HG03442 (cell line): ENCODE measurements around the gene SH3RF3.

ENCODE experiments used
- ATAC-seq: cut with Tn5 transposase; IDR thresholded peaks from one replicate; pipeline ENCODE4 v1.9.1; 2021; ENCODE audit warnings: mild to moderate bottlenecking, moderate library complexity; ENCODE audit not compliant: unreplicated experiment

Gene SH3RF3

GRCh38 chr2:109272461-109272860 is 143.5 kb downstream of the SH3RF3 start:
- ATAC-seq: no peak

DNA sequence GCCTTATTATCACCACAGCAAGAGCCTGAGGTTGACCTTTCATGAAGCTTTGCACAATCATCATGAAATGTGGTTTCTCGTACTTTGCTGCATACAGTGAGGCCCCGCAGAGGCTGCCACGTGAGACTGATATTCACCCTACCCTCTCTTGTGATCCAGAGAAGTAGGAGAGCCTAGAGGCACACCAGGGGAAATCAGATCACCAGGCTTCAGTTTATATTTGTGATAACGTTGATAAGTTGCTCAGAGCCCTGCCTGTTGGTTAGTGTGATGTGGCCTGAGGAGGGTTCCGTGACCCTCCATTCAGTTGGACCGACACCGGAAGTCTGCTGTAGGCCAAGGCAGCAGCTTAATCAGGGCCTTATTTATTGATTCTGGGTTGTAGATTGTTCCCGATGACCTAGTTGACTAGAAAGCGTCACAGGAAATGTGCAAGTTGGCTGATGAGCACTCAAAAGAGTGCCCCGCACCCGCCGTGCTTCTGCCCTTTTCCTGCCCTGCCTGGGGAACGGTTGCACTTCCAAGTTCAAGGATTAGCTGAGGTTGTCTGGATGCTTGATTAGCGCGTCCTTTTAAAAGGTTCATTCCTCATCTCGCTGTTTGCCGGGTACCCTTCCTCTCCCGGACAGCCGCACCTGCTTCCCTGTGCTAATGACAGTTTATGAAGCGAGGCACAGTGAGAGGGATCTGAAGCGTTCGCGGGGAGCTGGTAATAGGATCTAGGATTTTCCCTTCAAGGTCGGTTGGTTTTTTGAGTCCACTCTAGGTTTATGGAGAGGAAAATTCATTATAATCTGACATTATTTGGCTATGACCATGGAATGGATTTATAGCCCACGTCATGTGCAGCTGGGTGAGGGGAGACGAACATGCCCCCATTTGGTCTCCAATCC is 146.4 kb downstream of the SH3RF3 start:
- ATAC-seq: no peak

GRCh38 chr2:109277406-109277805 is 148.4 kb downstream of the SH3RF3 start:
- ATAC-seq: no peak

GRCh38 chr2:109279243-109279860 is 150.3 kb downstream of the SH3RF3 start:
- no peak for ATAC-seq

DNA sequence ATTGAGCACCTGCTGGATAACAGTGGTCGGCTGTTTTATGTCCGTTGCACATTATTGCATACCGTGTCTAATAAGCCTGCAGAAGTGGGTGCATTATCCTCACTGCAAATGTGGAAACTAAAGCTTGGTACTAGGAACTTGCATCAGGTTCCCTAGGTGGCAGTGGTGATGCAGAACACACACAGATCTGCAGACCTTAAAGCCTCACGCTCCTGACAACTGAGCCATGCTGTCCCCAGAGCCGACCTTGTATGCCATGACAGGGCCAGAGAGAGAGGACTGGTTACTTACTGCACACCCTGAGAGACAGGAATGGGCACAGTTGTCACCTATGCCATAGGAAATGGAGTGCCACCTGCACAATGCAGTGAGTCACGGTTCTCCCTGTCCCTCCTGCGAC is 151.8 kb downstream of the SH3RF3 start:
- no peak for ATAC-seq

- ATAC-seq: no peak
These were observed 153.4 kb downstream of the SH3RF3 start for GRCh38 chr2:109282360-109282759.

DNA sequence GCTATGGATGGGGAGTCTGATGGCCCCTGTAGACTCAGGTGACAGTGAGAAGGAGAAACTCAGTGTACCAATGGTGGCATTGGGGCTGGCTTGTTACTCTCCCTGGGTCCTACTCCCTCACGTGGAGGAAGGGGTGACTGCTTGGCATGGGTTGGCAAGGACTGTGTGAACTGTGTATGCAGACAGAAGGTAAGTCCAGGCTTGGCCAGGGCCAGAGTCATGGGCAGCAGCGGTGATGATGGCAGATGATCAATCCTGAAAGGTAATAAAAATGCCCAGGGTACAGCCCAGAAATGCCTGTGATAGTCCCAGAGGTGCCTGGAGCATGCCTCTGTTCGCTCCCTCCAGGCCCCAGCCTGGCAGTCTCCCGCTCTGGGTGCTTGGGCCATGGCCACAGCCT is 153.9 kb downstream of the SH3RF3 start:
- no peak for ATAC-seq

DNA sequence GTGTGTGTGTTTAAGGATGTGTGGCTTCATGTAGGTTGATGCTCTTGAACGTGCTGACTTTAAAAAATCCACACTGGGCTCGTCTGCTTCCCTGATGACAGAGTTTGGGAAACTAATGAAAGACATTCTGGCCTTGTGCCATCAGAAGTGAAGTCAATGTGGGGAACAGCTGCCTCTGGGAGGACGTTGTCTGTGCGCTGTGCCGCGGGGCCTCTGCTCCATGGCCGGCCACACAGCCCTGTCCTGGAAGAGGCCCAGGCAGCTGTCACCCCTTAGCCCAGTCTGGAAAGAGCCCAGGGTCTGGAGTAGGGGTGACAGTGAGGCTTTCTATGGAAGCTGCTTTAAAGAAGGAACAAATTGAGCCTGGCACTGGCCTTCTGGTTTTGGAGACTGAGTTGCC is 155.8 kb downstream of the SH3RF3 start:
- ATAC-seq: no peak

- ATAC-seq: no peak
These were observed 156.2 kb downstream of the SH3RF3 start for GRCh38 chr2:109285244-109285651.

- no peak for ATAC-seq
These were observed 158.4 kb downstream of the SH3RF3 start for GRCh38 chr2:109287413-109287812.

GRCh38 chr2:109287838-109288237 is 158.8 kb downstream of the SH3RF3 start:
- ATAC-seq: no peak

DNA sequence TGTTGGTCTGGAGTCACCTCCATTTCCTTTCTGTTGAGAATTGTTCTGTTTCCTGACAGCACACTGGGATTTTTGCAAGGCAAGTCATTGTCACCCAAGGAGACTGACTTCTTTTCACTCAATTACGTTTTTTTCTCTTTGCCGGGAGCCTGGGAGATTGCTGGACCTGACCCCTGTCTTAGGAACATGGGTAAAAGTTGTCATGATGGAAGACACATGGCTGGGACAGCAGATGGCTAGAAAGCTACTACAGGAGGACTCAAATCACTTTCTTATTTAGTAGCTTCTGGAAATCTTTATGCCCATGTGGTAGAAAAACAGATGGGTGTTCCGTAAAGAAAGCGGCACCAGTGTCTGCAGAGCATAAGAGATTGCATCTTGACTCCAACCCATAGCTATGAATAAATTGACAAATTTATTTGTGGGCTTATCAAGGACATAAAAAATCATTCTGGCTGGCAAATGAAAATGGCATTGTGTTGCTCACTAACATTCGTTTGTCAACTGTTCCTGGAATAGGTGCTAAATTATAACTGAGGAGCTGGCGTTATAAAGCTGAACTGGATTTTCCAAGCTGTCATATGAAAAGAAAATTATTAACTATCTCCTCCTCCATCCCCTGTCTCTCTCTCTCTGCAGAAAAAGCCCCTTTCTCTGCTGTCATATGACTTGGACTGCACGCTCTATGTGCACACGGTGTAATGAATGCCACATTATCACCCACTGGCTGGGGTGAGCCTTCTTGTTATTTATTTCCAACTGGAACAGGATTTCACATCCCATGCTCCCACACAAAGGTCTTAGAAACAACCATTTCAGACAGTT is 159.8 kb downstream of the SH3RF3 start:
- no peak for ATAC-seq

DNA sequence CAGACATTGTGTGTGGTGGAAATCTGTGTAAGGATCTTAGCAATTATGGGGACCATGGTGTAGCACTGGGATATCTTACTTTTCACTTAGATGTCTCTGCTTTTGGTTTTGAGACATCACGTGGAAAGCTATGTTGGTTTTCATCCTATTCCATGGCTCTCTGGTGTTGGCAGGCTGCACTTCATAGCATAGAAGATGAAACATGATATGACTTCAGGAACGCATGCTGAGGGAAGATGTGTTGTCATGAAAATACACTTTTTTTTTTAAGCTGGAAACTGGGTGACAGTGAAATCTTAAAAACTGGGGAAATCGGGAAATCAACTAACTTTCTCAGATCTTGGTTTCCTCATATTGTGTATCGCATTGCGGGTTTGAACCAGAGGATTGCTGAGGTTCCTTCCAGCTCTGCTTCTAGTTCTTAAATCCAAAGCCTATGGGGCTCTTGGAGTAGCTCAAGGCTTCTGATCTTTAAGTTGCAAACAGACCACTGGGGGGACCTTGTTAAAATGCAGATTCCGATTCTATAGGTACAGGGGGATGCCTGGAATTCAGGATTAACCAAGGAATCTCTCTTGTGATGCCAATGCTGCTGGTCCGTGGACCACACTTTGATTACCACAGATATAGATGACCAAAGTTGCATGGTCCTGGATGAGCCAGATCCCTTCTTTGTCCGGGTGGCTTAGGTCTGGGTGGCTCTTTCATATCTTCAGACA is 160.7 kb downstream of the SH3RF3 start:
- no peak for ATAC-seq

GRCh38 chr2:109290887-109291643 is 162.1 kb downstream of the SH3RF3 start:
- no peak for ATAC-seq

GRCh38 chr2:109292386-109292785 is 163.4 kb downstream of the SH3RF3 start:
- no peak for ATAC-seq

DNA sequence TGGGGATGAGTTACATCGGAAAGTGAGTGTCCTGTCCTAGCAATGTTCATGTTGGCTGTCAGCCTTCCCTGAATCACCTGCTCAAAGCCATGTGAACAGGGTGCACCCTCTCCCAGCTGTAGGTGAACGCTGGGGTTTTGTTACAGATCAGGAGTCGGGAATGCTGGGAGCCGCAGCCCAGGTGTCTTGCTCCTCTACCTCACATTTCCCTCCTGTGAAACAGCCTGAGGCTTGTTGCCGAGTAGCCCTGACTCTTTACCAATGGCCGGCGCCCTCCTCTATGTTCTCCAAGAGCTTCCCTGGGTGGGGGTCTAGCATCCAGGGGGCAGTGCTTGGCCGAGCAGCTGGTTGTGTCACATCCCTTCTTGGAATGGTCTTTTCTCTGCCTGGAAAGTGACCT is 164.7 kb downstream of the SH3RF3 start:
- no peak for ATAC-seq

DNA sequence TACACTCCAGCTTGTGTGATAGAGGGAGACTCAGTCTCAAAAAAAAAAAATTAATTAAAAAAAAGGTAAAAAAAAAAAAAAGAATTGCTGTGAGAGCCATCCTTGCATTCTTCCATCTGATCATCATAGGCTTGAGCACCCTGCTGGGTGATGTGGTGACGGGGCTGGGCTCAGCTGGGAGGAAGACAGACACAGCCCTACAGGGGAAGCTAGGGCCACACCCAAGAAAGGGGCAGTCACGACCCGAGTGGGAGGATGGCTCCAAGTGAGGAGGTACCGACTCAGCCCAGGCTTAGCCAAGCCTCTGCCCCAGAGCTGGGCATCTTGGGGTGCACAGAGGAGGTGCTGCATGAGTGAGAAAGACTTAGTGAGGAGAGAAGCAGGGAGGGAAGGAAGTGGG is 165.5 kb downstream of the SH3RF3 start:
- no peak for ATAC-seq

DNA sequence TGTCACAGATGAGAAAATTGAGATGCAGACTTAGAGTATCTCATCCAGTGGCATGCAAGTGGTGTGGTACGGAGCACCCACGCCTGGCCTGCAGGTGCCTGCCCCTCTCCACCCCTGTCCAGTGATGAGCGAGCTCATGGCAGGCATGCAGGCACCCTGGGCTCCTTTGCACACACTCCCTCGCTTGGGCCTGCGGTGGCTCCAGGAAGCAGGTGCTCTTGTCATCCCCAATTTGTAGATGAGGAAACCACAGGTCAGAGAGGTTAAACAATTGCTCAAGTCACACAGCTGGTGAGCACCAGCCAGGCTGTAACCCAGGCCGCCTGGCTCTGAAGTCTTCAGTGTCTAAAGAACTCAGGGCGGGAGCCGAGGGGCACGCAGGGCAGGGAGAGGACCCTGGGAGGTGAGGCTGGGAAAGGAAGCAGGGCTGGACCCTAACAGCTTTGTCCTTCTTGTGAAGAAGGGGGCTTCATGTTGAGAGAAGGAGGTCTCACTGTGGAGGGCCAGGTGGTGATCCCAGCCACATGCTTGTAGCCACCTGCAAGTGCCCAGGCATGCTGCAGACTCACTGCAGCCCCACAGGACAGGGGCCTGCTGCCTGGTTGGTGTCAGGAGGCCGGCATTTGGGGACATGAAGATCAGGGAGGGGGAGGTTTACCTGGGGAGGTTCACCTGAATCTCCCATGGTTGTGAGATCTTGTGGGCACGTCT is 166.2 kb downstream of the SH3RF3 start:
- ATAC-seq: no peak

- no peak for ATAC-seq
These were observed 166.7 kb downstream of the SH3RF3 start for GRCh38 chr2:109295781-109296117.
